SKM-1 (cell line): ENCODE measurements around the gene SIN3A.
"Not testable (repeated sequence)": the region's sequence is repeated elsewhere in the genome, so short reads cannot be mapped to it uniquely, and the experiment has no call there.

Source experiments
- DNase-seq: peaks from one replicate; lab custom pipeline; 2025; ENCODE audit not compliant: unreplicated experiment; lab: John Stamatoyannopoulos, UW

Gene SIN3A

GRCh38 chr15:75451674-75452363, at the start of gene SIN3A:
Gene SIN3A, minus strand, starts transcription at chr15:75451690. Its CDS starts 21,315 bp downstream, at chr15:75430375.
- peak; percentile 99 for DNase-seq

GRCh38 chr15:75493732-75494131, 42.2 kb upstream of the SIN3A start:
- no peak for DNase-seq

GRCh38 chr15:75483961-75484360, 32.5 kb upstream of the SIN3A start:
- DNase-seq: no peak

GRCh38 chr15:75483556-75483955, 32.1 kb upstream of the SIN3A start:
- DNase-seq: not testable (repeated sequence)

GRCh38 chr15:75483106-75483505, 31.6 kb upstream of the SIN3A start:
- no peak for DNase-seq

- DNase-seq: not testable (repeated sequence)
Observed at GRCh38 chr15:75480463-75480862, 29.0 kb upstream of the SIN3A start.

- no peak for DNase-seq
Observed at GRCh38 chr15:75479670-75480069, 28.2 kb upstream of the SIN3A start.

GRCh38 chr15:75477094-75477493, 25.6 kb upstream of the SIN3A start:
- not testable (repeated sequence) for DNase-seq

- no peak for DNase-seq
Observed at GRCh38 chr15:75468913-75469598, 17.6 kb upstream of the SIN3A start.

GRCh38 chr15:75460646-75461045, 9.2 kb upstream of the SIN3A start:
- no peak for DNase-seq

- DNase-seq: no peak
Observed at GRCh38 chr15:75459581-75459980, 8.1 kb upstream of the SIN3A start.

GRCh38 chr15:75456710-75457109, 5.2 kb upstream of the SIN3A start:
- no peak for DNase-seq

GRCh38 chr15:75455982-75456531, 4.6 kb upstream of the SIN3A start:
- DNase-seq: no peak

GRCh38 chr15:75455424-75455981, 4.0 kb upstream of the SIN3A start:
- peak; percentile 74 for DNase-seq

GRCh38 chr15:75454471-75455378, 3.2 kb upstream of the SIN3A start:
- peak; percentile 65 for DNase-seq

GRCh38 chr15:75453703-75454470, 2.4 kb upstream of the SIN3A start:
- DNase-seq: peak; percentile 100

GRCh38 chr15:75452865-75453702, 1.6 kb upstream of the SIN3A start:
- DNase-seq: no peak

- peak; percentile 59 for DNase-seq
Observed at GRCh38 chr15:75452364-75452864, 924 bp upstream of the SIN3A start.

- no peak for DNase-seq
Observed at GRCh38 chr15:75451202-75451673, 252 bp downstream of the SIN3A start.
